Breast epithelium (tissue), 3 donors: Measurements from ENCODE around the gene CFAP100.

Source experiments
- POLR2A ChIP-seq: fragments of 450-650 bp; IDR thresholded peaks from one replicate; pipeline ENCODE4 v1.6.1; 2016; ENCODE audit warnings: antibody characterized with exemption, mild to moderate bottlenecking, moderate library complexity
- POLR2AphosphoS5 ChIP-seq, 3 donors: sonication (generic); formaldehyde crosslinking; IDR thresholded peaks; one replicate each; pipeline ENCODE4 v1.6.1; 2017; ENCODE audit warnings: antibody characterized with exemption in 3 of 3
- TF ChIP-seq, protein P1 (sequence below), 3 donors: fragments of 450-650 bp; IDR thresholded peaks; one replicate each; pipeline ENCODE4 v1.5.1; 2016 to 2017; ENCODE audit warnings: antibody characterized with exemption in 3 of 3, mild to moderate bottlenecking in 3 of 3, moderate library complexity in 3 of 3

DNA sequence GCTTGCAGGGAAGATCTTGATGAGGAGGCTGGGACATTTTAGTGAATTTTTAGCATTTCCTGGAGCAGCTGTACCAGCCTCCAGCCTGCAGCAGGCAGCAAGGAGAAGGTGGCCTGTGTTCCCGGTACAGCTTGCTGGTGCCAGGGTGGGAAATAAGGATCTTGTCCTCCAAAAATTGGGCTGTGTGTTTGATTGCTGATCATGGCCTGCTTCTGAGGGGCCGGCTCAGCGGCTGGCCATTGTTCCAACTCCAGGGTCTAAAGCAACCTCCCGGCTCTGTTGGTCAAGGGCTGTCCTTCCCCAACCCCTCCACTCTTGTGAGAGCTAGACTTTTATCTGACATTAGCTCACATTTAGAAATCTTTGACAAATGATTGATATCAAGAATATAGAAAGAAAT is 5.0 kb downstream of the CFAP100 start:
- TF ChIP-seq, protein P1, sequence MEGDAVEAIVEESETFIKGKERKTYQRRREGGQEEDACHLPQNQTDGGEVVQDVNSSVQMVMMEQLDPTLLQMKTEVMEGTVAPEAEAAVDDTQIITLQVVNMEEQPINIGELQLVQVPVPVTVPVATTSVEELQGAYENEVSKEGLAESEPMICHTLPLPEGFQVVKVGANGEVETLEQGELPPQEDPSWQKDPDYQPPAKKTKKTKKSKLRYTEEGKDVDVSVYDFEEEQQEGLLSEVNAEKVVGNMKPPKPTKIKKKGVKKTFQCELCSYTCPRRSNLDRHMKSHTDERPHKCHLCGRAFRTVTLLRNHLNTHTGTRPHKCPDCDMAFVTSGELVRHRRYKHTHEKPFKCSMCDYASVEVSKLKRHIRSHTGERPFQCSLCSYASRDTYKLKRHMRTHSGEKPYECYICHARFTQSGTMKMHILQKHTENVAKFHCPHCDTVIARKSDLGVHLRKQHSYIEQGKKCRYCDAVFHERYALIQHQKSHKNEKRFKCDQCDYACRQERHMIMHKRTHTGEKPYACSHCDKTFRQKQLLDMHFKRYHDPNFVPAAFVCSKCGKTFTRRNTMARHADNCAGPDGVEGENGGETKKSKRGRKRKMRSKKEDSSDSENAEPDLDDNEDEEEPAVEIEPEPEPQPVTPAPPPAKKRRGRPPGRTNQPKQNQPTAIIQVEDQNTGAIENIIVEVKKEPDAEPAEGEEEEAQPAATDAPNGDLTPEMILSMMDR (IDR thresholded peaks at IDR 0.05) = no peak
- TF ChIP-seq POLR2AphosphoS5 (IDR thresholded peaks at IDR 0.05) (no peak), POLR2A (no peak)
